NT2/D1 (cell line): ENCODE measurements around the gene FAR2.

ENCODE experiments used
- SUZ12 ChIP-seq: IDR thresholded peaks from 2 replicates; pipeline ENCODE4 v1.6.1; 2011; ENCODE audit not compliant: insufficient read length, insufficient read depth; ENCODE audit errors: extremely low read depth
- ZNF274 ChIP-seq: IDR thresholded peaks from 2 replicates; pipeline ENCODE4 v1.6.1; 2011; ENCODE audit warnings: mild to moderate bottlenecking, low read depth, low read length

DNA sequence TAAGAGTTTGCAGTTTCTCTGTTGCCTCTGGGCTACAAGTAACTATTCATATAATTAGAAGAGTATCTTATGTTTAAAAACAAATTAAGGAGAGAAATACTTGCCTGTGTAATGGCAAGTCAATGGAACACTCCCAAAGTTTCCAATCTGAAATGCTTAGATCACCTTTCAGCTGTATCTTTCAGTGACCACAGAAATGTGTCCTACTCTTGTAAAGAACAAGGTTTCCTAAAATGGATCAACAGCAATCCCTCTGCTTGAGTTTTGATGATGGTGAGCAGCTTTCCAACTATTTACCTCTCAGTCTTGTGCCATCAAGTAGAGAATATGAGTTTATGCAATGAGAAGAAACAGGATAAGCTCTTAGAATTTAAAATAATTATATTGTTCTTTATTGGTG is 139.0 kb downstream of the FAR2 start:
- TF ChIP-seq ZNF274: no peak
- TF ChIP-seq SUZ12: no peak
